ENCODE measurements around the gene SLC24A3. TPM values are rescaled to one million over a fixed set of nuclear protein-coding genes. Genes with fewer than 3 reads are reported as not detected.

The SLC24A3 gene
- polyA plus RNA-seq, 4 donors: 1.6 to 4.0 (median 3.8) TPM; not detected in 1

DNA sequence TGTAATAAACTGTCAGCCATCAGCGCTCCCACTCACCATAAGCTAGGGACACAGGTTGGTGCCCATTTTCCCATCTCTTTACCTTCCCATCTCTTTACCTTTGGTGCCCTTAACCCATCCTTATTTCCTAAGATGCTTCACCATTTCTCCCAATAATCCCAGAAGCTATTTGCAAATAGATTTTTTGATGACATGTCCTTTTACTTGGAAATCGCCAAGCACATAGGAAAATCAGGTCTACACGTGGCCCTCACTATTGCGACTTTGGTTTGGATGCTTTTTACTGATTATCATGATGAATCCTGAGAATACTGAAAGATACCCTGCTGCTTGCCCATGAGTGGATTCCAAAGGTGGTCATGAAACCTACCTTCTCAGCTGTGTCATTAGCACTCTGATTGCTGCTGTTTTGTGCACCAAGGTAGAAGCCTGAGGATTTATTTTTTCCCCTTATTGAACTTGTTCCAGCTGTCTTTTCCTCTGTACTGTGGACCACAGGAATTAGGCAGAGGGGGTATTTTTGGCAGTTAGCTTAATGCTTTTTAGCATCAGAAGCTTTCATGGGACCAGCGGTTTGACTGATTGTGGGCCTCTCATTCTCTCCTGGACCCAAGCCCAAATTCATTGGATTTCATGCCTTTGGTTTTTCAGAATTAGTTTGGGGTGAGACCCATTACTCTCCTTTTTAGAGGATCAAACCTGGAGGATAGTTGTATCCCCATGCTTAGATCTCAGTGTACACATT is 316.0 kb downstream of the SLC24A3 start:
- WGBS, 3 donors: 86 to 90% (median 89%) methylated on average over 5 of the region's 5 CpGs
- FAIRE-seq: no peak
- H3K36me3 ChIP-seq (ENCODE audit: control insufficient read depth in 3 of 3, insufficient read depth in 2 of 3, low read depth in 1 of 3, low read length in 3 of 3): no peaks in the 10 kb centered on the region

GRCh38 chr20:19530006-19530405 is 317.6 kb downstream of the SLC24A3 start:
- no peaks in the 10 kb centered on the region for H3K36me3 ChIP-seq (ENCODE audit: control insufficient read depth in 3 of 3, insufficient read depth in 2 of 3, low read depth in 1 of 3, low read length in 3 of 3)
- H3K4me1 ChIP-seq (ENCODE audit: control insufficient read depth in 3 of 3, insufficient read depth in 2 of 3, low read depth in 1 of 3, low read length in 2 of 3): no peaks in the 10 kb centered on the region
- no peaks in the 10 kb centered on the region for H3K9me3 ChIP-seq (ENCODE audit: control insufficient read depth in 2 of 2, insufficient read depth in 1 of 2, low read depth in 1 of 2, low read length in 1 of 2)
- H3K27me3 ChIP-seq (ENCODE audit: control insufficient read depth in 3 of 3, insufficient read depth in 3 of 3, low read length in 3 of 3): no peaks in the 10 kb centered on the region
- WGBS, 3 donors: 84 to 90% (median 87%) methylated on average over 5 of the region's 5 CpGs
- DNase-seq (no peak), FAIRE-seq (no peak)
- H3K27ac ChIP-seq (ENCODE audit: low read depth in 1 of 3, low read length in 2 of 3): no peak overlapping the region
- H3K4me3 ChIP-seq (ENCODE audit: low read depth in 1 of 3, low read length in 3 of 3): no peak overlapping the region

More for the DNA sequence above, 316.0 kb downstream of the SLC24A3 start:
- Histone ChIP-seq H3K4me3 (ENCODE audit: low read depth in 1 of 3, low read length in 3 of 3) (no peak overlapping the region), H3K27ac (ENCODE audit: low read depth in 1 of 3, low read length in 2 of 3) (no peak overlapping the region), H3K9me3 (ENCODE audit: control insufficient read depth in 2 of 2, insufficient read depth in 1 of 2, low read depth in 1 of 2, low read length in 1 of 2) (no peaks in the 10 kb centered on the region), H3K4me1 (ENCODE audit: control insufficient read depth in 3 of 3, insufficient read depth in 2 of 3, low read depth in 1 of 3, low read length in 2 of 3) (no peaks in the 10 kb centered on the region), H3K27me3 (ENCODE audit: control insufficient read depth in 3 of 3, insufficient read depth in 3 of 3, low read length in 3 of 3) (no peaks in the 10 kb centered on the region)
- no peak for DNase-seq

- Histone ChIP-seq H3K36me3 (ENCODE audit: control insufficient read depth in 3 of 3, insufficient read depth in 2 of 3, low read depth in 1 of 3, low read length in 3 of 3) (no peaks in the 10 kb centered on the region), H3K27me3 (ENCODE audit: control insufficient read depth in 3 of 3, insufficient read depth in 3 of 3, low read length in 3 of 3) (no peaks in the 10 kb centered on the region), H3K9me3 (ENCODE audit: control insufficient read depth in 2 of 2, insufficient read depth in 1 of 2, low read depth in 1 of 2, low read length in 1 of 2) (peaks cover 0 to 4% of the 10 kb centered on the region in 2 donors), H3K27ac (ENCODE audit: low read depth in 1 of 3, low read length in 2 of 3) (no peak overlapping the region), H3K4me3 (ENCODE audit: low read depth in 1 of 3, low read length in 3 of 3) (no peak overlapping the region), H3K4me1 (ENCODE audit: control insufficient read depth in 3 of 3, insufficient read depth in 2 of 3, low read depth in 1 of 3, low read length in 2 of 3) (no peaks in the 10 kb centered on the region)
- DNase-seq: no peak
- FAIRE-seq: no peak
- WGBS, 3 donors: 85 to 90% (median 87%) methylated on average over 5 of the region's 5 CpGs
Observed at GRCh38 chr20:19531446-19531845, 319.0 kb downstream of the SLC24A3 start.

GRCh38 chr20:19538556-19538955 is 326.1 kb downstream of the SLC24A3 start:
- no peak overlapping the region for H3K4me3 ChIP-seq (ENCODE audit: low read depth in 1 of 3, low read length in 3 of 3)
- H3K27ac ChIP-seq (ENCODE audit: low read depth in 1 of 3, low read length in 2 of 3): no peak overlapping the region
- WGBS, 3 donors: 90 to 93% (median 91%) methylated on average over 3 of the region's 3 CpGs
- no peaks in the 10 kb centered on the region for H3K4me1 ChIP-seq (ENCODE audit: control insufficient read depth in 3 of 3, insufficient read depth in 2 of 3, low read depth in 1 of 3, low read length in 2 of 3)
- FAIRE-seq: no peak
- no peak for DNase-seq
- no peaks in the 10 kb centered on the region for H3K27me3 ChIP-seq (ENCODE audit: control insufficient read depth in 3 of 3, insufficient read depth in 3 of 3, low read length in 3 of 3)
- H3K36me3 ChIP-seq (ENCODE audit: control insufficient read depth in 3 of 3, insufficient read depth in 2 of 3, low read depth in 1 of 3, low read length in 3 of 3): no peaks in the 10 kb centered on the region
- H3K9me3 ChIP-seq (ENCODE audit: control insufficient read depth in 2 of 2, insufficient read depth in 1 of 2, low read depth in 1 of 2, low read length in 1 of 2): peaks cover 0 to 4% of the 10 kb centered on the region in 2 donors

DNA sequence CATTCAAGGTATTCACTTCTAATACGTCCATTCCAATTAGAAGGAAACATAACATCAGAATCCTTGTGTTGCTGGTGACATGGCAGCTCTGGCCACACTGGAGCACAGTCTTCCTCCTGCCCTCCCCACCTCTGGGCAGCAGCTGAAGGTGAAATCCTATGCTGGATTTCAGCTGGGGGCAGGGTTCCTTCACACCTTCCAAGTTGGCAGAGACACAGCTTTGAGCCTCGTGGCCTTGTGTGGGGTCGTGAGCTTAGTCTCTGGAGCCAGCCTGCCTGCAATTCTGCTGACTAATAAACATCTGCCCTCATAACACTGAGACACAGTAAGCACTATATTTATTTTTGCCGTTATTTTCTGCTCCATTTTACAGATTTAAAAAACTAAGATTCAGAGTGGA is 326.7 kb downstream of the SLC24A3 start:
- no peaks in the 10 kb centered on the region for H3K36me3 ChIP-seq (ENCODE audit: control insufficient read depth in 3 of 3, insufficient read depth in 2 of 3, low read depth in 1 of 3, low read length in 3 of 3)
- H3K4me3 ChIP-seq (ENCODE audit: low read depth in 1 of 3, low read length in 3 of 3): no peak overlapping the region
- no peak for FAIRE-seq
- H3K9me3 ChIP-seq (ENCODE audit: control insufficient read depth in 2 of 2, insufficient read depth in 1 of 2, low read depth in 1 of 2, low read length in 1 of 2): peaks cover 0 to 4% of the 10 kb centered on the region in 2 donors
- no peak overlapping the region for H3K27ac ChIP-seq (ENCODE audit: low read depth in 1 of 3, low read length in 2 of 3)
- H3K27me3 ChIP-seq (ENCODE audit: control insufficient read depth in 3 of 3, insufficient read depth in 3 of 3, low read length in 3 of 3): no peaks in the 10 kb centered on the region
- H3K4me1 ChIP-seq (ENCODE audit: control insufficient read depth in 3 of 3, insufficient read depth in 2 of 3, low read depth in 1 of 3, low read length in 2 of 3): no peaks in the 10 kb centered on the region
- no peak for DNase-seq
- 39 to 60% (median 51%) methylated on average over 4 of the region's 4 CpGs for WGBS, 3 donors

GRCh38 chr20:19540392-19540791 is 327.9 kb downstream of the SLC24A3 start:
- H3K4me1 ChIP-seq (ENCODE audit: control insufficient read depth in 3 of 3, insufficient read depth in 2 of 3, low read depth in 1 of 3, low read length in 2 of 3): no peaks in the 10 kb centered on the region
- no peak for DNase-seq
- no peak for FAIRE-seq
- H3K9me3 ChIP-seq (ENCODE audit: control insufficient read depth in 2 of 2, insufficient read depth in 1 of 2, low read depth in 1 of 2, low read length in 1 of 2): peaks cover 0 to 4% of the 10 kb centered on the region in 2 donors
- WGBS, 3 donors: 45 to 57% (median 55%) methylated on average over 7 of the region's 7 CpGs
- no peak overlapping the region for H3K27ac ChIP-seq (ENCODE audit: low read depth in 1 of 3, low read length in 2 of 3)
- H3K4me3 ChIP-seq (ENCODE audit: low read depth in 1 of 3, low read length in 3 of 3): no peak overlapping the region
- H3K27me3 ChIP-seq (ENCODE audit: control insufficient read depth in 3 of 3, insufficient read depth in 3 of 3, low read length in 3 of 3): no peaks in the 10 kb centered on the region
- H3K36me3 ChIP-seq (ENCODE audit: control insufficient read depth in 3 of 3, insufficient read depth in 2 of 3, low read depth in 1 of 3, low read length in 3 of 3): no peaks in the 10 kb centered on the region

DNA sequence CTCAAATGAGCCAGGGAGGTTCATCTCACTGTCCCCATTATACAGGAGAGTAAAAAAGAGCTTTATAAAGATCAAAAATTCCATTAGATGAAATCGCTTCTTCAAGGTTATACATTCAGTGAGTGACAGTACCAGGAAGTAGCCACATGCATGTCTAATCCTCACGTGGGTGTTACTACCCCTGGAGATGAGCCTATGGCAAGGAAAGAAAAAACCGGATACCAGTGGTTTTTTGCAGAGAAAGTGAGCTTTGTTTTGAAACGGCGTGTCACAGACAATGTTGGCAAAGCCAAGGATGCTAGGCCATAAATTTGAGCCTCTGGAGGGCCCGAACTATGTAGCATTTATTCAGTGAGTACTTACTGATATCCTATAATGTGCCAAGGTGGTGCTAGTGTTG is 330.7 kb downstream of the SLC24A3 start:
- no peak overlapping the region for H3K27ac ChIP-seq (ENCODE audit: low read depth in 1 of 3, low read length in 2 of 3)
- no peak for DNase-seq
- H3K36me3 ChIP-seq (ENCODE audit: control insufficient read depth in 3 of 3, insufficient read depth in 2 of 3, low read depth in 1 of 3, low read length in 3 of 3): no peaks in the 10 kb centered on the region
- H3K27me3 ChIP-seq (ENCODE audit: control insufficient read depth in 3 of 3, insufficient read depth in 3 of 3, low read length in 3 of 3): no peaks in the 10 kb centered on the region
- no peaks in the 10 kb centered on the region for H3K9me3 ChIP-seq (ENCODE audit: control insufficient read depth in 2 of 2, insufficient read depth in 1 of 2, low read depth in 1 of 2, low read length in 1 of 2)
- WGBS, 3 donors: 70 to 81% (median 76%) methylated on average over 6 of the region's 6 CpGs
- no peak for FAIRE-seq
- no peaks in the 10 kb centered on the region for H3K4me1 ChIP-seq (ENCODE audit: control insufficient read depth in 3 of 3, insufficient read depth in 2 of 3, low read depth in 1 of 3, low read length in 2 of 3)
- no peak overlapping the region for H3K4me3 ChIP-seq (ENCODE audit: low read depth in 1 of 3, low read length in 3 of 3)

- Histone ChIP-seq H3K27ac (ENCODE audit: low read depth in 1 of 3, low read length in 2 of 3) (no peak overlapping the region), H3K36me3 (ENCODE audit: control insufficient read depth in 3 of 3, insufficient read depth in 2 of 3, low read depth in 1 of 3, low read length in 3 of 3) (no peaks in the 10 kb centered on the region), H3K9me3 (ENCODE audit: control insufficient read depth in 2 of 2, insufficient read depth in 1 of 2, low read depth in 1 of 2, low read length in 1 of 2) (no peaks in the 10 kb centered on the region), H3K4me1 (ENCODE audit: control insufficient read depth in 3 of 3, insufficient read depth in 2 of 3, low read depth in 1 of 3, low read length in 2 of 3) (no peaks in the 10 kb centered on the region), H3K27me3 (ENCODE audit: control insufficient read depth in 3 of 3, insufficient read depth in 3 of 3, low read length in 3 of 3) (no peaks in the 10 kb centered on the region), H3K4me3 (ENCODE audit: low read depth in 1 of 3, low read length in 3 of 3) (no peak overlapping the region)
- 71 to 82% (median 73%) methylated on average over 7 of the region's 7 CpGs for WGBS, 3 donors
- DNase-seq: no peak
- FAIRE-seq: no peak
Observed at GRCh38 chr20:19544684-19545083, 332.2 kb downstream of the SLC24A3 start.

DNA sequence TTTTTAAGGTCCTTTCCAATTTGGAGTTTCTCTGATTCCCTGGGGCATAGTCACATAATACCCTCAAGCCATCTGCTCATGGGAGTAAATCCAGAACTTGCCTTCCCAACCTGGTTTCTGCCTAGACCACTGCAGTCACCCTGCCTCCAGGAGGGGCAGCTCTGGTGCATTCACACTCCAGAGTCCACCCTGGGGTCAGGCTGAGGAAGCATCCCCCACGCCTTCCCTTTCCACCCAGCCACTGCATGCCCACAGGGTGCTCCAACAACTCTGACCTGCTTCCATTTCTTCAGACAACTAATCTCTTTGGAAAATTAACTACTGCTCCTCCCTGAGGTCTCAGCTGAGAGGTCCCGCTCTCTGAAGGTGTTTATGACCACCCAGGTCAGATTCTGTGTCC is 334.2 kb downstream of the SLC24A3 start:
- Histone ChIP-seq H3K9me3 (ENCODE audit: control insufficient read depth in 2 of 2, insufficient read depth in 1 of 2, low read depth in 1 of 2, low read length in 1 of 2) (no peaks in the 10 kb centered on the region), H3K36me3 (ENCODE audit: control insufficient read depth in 3 of 3, insufficient read depth in 2 of 3, low read depth in 1 of 3, low read length in 3 of 3) (no peaks in the 10 kb centered on the region), H3K4me1 (ENCODE audit: control insufficient read depth in 3 of 3, insufficient read depth in 2 of 3, low read depth in 1 of 3, low read length in 2 of 3) (no peaks in the 10 kb centered on the region), H3K27ac (ENCODE audit: low read depth in 1 of 3, low read length in 2 of 3) (no peak overlapping the region), H3K27me3 (ENCODE audit: control insufficient read depth in 3 of 3, insufficient read depth in 3 of 3, low read length in 3 of 3) (no peaks in the 10 kb centered on the region), H3K4me3 (ENCODE audit: low read depth in 1 of 3, low read length in 3 of 3) (no peak overlapping the region)
- FAIRE-seq: no peak
- WGBS, 3 donors: 85 to 91% (median 86%) methylated on average over 2 of the region's 2 CpGs
- DNase-seq: no peak
